Central memory CD8-positive, alpha-beta T cell (primary cell): Measurements from ENCODE around the gene KRTAP10-5.
"Not testable (repeated sequence)": the region's sequence is repeated elsewhere in the genome, so short reads cannot be mapped to it uniquely, and the experiment has no call there.

Experiments
- ATAC-seq: fragments of 150-1000 bp; cut with Tn5 transposase; replicated peaks from 2 replicates; pipeline ENCODE4 v1.10.0; 2022; ENCODE audit warnings: mild to moderate bottlenecking, moderate FRiP score, moderate number of reproducible peaks; ENCODE audit not compliant: poor library complexity, severe bottlenecking; ENCODE audit errors: extremely low read depth
- DNase-seq, 2 donors: peaks; one replicate each; pipeline ENCODE4 v3.0.0; 2021; ENCODE audit warnings: low spot score in 2 of 2
- H3K27ac Mint-ChIP-seq: one replicate; pipeline ENCODE4 v1.8.0; 2022; ENCODE audit warnings: low read depth, mild to moderate bottlenecking, moderate library complexity, mixed read lengths
- H3K27me3 Mint-ChIP-seq: one replicate; pipeline ENCODE4 v1.8.0; 2022; ENCODE audit warnings: mixed read lengths
- H3K36me3 Mint-ChIP-seq: one replicate; pipeline ENCODE4 v1.8.0; 2022; ENCODE audit warnings: mild to moderate bottlenecking, moderate library complexity, mixed read lengths; ENCODE audit not compliant: insufficient read depth
- H3K4me1 Mint-ChIP-seq: one replicate; pipeline ENCODE4 v1.8.0; 2022; ENCODE audit warnings: mixed read lengths
- H3K4me3 Mint-ChIP-seq: one replicate; pipeline ENCODE4 v1.8.0; 2022; ENCODE audit warnings: mild to moderate bottlenecking, moderate library complexity, mixed read lengths
- H3K9me3 Mint-ChIP-seq: one replicate; pipeline ENCODE4 v1.8.0; 2022; ENCODE audit warnings: mixed read lengths

The KRTAP10-5 gene

DNA sequence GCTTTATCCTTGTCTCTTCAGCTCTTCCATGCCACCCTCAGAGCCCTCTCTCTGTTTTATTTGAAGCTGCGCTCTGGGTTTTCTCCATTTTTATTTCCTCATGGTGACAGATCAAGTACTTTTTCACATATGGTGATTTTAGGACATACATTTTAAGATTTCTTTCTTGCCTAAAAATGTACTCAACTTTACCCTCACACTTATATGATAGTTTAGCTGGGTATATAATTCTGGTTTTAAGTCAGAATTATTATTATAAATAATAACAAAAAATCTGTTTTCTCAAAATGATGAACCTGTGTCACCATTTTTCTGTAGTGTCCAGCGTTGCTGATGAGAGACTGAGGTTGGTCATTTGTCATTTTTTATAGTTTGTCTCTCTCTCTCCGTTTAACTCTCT, 754 bp upstream of the KRTAP10-5 start:
- Mint-ChIP-seq H3K27ac (no peak overlapping the region), H3K27me3 (peaks cover 36% of the 10 kb centered on the region), H3K9me3 (peaks cover 22% of the 10 kb centered on the region), H3K4me3 (no peak overlapping the region), H3K4me1 (peaks cover 5% of the 10 kb centered on the region), H3K36me3 (no peaks in the 10 kb centered on the region)
- no peak for DNase-seq
- ATAC-seq = no peak

DNA sequence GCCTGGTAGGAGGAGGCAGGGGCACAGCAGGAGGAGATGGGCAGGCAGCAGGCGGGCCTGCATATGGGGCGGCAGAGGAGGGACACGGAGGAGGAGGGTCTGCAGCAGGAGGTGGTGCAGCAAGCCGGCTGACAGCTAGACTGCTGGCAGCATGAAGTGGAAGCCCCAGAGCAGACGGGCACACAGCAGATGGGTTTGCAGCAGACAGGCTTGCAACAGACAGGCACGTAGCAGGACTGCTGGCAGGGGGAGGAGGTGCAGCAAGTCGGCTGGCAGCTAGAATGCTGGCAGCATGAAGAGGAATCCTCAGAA, 615 bp downstream of the KRTAP10-5 start:
- no peak for DNase-seq
- ATAC-seq = no peak
- Mint-ChIP-seq H3K27me3 (peaks cover 31% of the 10 kb centered on the region), H3K4me3 (no peak overlapping the region), H3K4me1 (peaks cover 8% of the 10 kb centered on the region), H3K27ac (no peak overlapping the region), H3K36me3 (no peaks in the 10 kb centered on the region), H3K9me3 (peaks cover 17% of the 10 kb centered on the region)

- peaks cover 14% of the 10 kb centered on the region for H3K4me1 Mint-ChIP-seq
- no peak overlapping the region for H3K4me3 Mint-ChIP-seq
- ATAC-seq = no peak
- H3K27me3 Mint-ChIP-seq = peaks cover 31% of the 10 kb centered on the region
- no peak overlapping the region for H3K27ac Mint-ChIP-seq
- peaks cover 17% of the 10 kb centered on the region for H3K9me3 Mint-ChIP-seq
- H3K36me3 Mint-ChIP-seq = no peaks in the 10 kb centered on the region
- DNase-seq = no peak
Observed at GRCh38 chr21:44579056-44579832, 1.2 kb downstream of the KRTAP10-5 start.

DNA sequence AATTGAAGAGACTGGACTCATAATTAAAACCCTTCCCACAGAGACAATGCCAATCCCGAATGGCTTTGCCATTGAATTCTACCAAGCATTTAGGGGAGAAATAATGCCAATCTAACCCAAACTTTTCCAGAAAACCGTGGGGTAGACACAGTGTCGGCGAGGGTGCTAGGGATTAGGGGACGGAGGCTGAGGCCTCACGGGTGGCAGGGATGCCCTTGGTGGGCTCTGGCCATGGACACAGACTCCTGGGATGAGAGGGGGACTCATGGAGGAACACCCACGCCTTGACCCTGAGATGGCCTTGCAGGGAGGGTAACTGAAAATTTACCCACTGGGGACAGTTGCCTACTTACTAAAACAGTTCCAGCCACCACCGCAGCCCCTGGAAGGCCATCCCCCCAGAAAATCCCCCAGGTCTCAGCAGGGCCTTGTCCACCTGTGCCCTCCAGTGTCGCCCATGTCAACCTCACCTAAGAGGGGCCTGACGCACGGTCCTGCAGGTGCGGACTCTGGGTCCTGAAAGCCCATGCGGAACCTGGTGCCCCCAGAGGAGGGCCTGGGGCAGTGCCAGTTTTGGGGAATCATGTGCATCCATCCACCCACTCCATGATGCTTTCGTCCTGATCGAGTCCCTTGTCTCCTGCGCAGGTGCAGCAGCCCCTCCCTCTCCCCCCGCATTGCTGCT, 1.9 kb downstream of the KRTAP10-5 start:
- no peak overlapping the region for H3K27ac Mint-ChIP-seq
- peaks cover 17% of the 10 kb centered on the region for H3K9me3 Mint-ChIP-seq
- no peak overlapping the region for H3K4me3 Mint-ChIP-seq
- ATAC-seq (no peak), DNase-seq (no peak)
- peaks cover 28% of the 10 kb centered on the region for H3K27me3 Mint-ChIP-seq
- H3K36me3 Mint-ChIP-seq = no peaks in the 10 kb centered on the region
- H3K4me1 Mint-ChIP-seq = peaks cover 16% of the 10 kb centered on the region

DNA sequence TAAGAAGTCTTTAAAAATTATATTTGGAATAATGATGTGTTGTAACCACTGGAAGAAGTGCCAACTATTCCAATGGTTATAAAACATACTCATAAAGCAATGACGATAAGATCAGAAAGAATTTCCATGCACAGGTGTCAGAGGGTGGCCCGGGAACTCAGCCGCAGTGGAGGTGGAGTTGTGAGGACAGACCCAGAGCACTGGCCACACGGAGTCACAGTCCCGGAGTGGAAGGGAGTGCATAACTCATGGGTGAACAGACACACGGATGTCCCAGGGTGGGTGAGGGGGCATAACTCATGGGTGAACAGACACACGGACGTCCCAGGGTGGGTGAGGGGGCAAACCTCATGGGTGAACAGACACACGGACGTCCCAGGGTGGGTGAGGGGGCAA, 4.4 kb downstream of the KRTAP10-5 start:
- peaks cover 16% of the 10 kb centered on the region for H3K4me1 Mint-ChIP-seq
- no peak for DNase-seq
- peaks cover 6% of the 10 kb centered on the region for H3K9me3 Mint-ChIP-seq
- no peaks in the 10 kb centered on the region for H3K36me3 Mint-ChIP-seq
- ATAC-seq = no peak
- peaks cover 17% of the 10 kb centered on the region for H3K27me3 Mint-ChIP-seq
- no peak overlapping the region for H3K4me3 Mint-ChIP-seq
- H3K27ac Mint-ChIP-seq = no peak overlapping the region

- DNase-seq = no peak
- ATAC-seq = no peak
- Mint-ChIP-seq H3K4me1 (peaks cover 16% of the 10 kb centered on the region), H3K9me3 (peaks cover 4% of the 10 kb centered on the region), H3K36me3 (no peaks in the 10 kb centered on the region), H3K4me3 (peak overlapping the region; percentile 50), H3K27ac (no peak overlapping the region), H3K27me3 (peaks cover 17% of the 10 kb centered on the region)
Observed at GRCh38 chr21:44575307-44576024, 4.9 kb downstream of the KRTAP10-5 start.

GRCh38 chr21:44574457-44575306, 5.7 kb downstream of the KRTAP10-5 start:
- no peak for DNase-seq
- H3K27me3 Mint-ChIP-seq = peaks cover 17% of the 10 kb centered on the region
- H3K4me1 Mint-ChIP-seq = peaks cover 16% of the 10 kb centered on the region
- peak overlapping the region; percentile 50 for H3K4me3 Mint-ChIP-seq
- H3K36me3 Mint-ChIP-seq = no peaks in the 10 kb centered on the region
- no peak for ATAC-seq
- H3K27ac Mint-ChIP-seq = no peak overlapping the region
- H3K9me3 Mint-ChIP-seq = peaks cover 4% of the 10 kb centered on the region

DNA sequence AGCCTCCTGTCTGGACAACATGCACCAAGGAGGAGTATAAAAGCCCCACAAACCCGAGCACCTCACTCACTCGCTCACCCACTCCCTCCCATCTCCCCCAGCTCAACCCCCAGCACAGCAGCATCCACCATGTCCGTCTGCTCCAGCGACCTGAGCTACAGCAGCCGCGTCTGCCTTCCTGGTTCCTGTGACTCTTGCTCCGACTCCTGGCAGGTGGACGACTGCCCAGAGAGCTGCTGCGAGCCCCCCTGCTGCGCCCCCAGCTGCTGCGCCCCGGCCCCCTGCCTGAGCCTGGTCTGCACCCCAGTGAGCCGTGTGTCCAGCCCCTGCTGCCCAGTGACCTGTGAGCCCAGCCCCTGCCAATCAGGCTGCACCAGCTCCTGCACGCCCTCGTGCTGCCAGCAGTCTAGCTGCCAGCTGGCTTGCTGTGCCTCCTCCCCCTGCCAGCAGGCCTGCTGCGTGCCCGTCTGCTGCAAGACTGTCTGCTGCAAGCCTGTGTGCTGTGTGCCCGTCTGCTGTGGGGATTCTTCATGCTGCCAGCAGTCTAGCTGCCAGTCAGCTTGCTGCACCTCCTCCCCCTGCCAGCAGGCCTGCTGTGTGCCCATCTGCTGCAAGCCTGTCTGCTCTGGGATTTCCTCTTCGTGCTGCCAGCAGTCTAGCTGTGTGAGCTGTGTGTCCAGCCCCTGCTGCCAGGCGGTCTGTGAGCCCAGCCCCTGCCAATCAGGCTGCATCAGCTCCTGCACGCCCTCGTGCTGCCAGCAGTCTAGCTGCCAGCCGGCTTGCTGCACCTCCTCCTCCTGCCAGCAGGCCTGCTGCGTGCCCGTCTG, 6.6 kb downstream of the KRTAP10-5 start, which contains the start of gene KRTAP10-4:
TSS of gene KRTAP10-4 (plus strand) at position 100 of the 827 bp plus-strand sequence. CDS start at position 130, 30 bp downstream.
- DNase-seq, H3K27ac Mint-ChIP-seq: not testable (repeated sequence)

DNA sequence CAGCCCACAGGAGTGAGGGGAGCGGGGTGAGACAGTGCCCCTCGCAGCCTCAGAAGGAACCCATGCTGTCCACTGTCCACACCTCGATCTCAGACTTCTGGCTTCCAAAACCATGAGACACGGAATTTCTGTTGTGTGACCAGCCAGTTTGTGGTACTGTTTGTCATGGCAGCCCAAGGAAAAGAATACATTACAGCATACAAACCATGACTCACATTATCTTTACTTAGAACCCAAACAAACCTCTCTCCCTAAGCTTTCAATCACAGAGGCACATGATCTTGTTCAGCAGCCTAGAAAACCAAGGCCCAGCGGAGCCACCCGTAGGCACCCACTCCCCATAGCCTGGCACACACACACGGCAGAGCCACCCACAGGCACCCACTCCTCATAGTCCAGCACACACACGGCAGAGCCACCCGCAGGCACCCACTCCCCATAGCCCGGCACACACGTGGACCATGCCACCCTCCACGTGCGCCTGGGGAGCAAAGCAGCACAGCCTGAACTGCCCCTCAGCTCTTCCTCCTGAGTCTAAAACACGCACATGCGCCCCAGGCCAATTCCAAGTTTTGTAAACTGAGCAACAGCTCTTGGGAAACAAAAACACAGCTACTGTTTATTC, 7.3 kb downstream of the KRTAP10-5 start:
- peaks cover 17% of the 10 kb centered on the region for H3K27me3 Mint-ChIP-seq
- H3K36me3 Mint-ChIP-seq = no peaks in the 10 kb centered on the region
- DNase-seq (no peak), ATAC-seq (no peak)
- H3K4me1 Mint-ChIP-seq = peaks cover 11% of the 10 kb centered on the region
- no peak overlapping the region for H3K27ac Mint-ChIP-seq
- H3K4me3 Mint-ChIP-seq = no peak overlapping the region
- peaks cover 4% of the 10 kb centered on the region for H3K9me3 Mint-ChIP-seq

More for the DNA sequence above, 6.6 kb downstream of the KRTAP10-5 start, which contains the start of gene KRTAP10-4:
- Mint-ChIP-seq H3K4me1 (peaks cover 11% of the 10 kb centered on the region), H3K4me3 (peak within 1 kb of the TSS; percentile 50), H3K27me3 (peaks cover 17% of the 10 kb centered on the region)
- not testable (repeated sequence) for H3K36me3 Mint-ChIP-seq, H3K9me3 Mint-ChIP-seq, ATAC-seq

GRCh38 chr21:44571844-44572782, 8.3 kb downstream of the KRTAP10-5 start:
- H3K27me3 Mint-ChIP-seq = peaks cover 17% of the 10 kb centered on the region
- no peak overlapping the region for H3K27ac Mint-ChIP-seq
- no peaks in the 10 kb centered on the region for H3K36me3 Mint-ChIP-seq
- H3K9me3 Mint-ChIP-seq = peaks cover 4% of the 10 kb centered on the region
- H3K4me3 Mint-ChIP-seq = no peak overlapping the region
- peaks cover 11% of the 10 kb centered on the region for H3K4me1 Mint-ChIP-seq
- ATAC-seq = no peak
- DNase-seq = no peak
